HepG2 (cell line): ENCODE data around the gene MDH2. TPM values are rescaled to one million over a fixed set of nuclear protein-coding genes. Genes with fewer than 3 reads are reported as not detected.
"Not testable (repeated sequence)": the region's sequence is repeated elsewhere in the genome, so short reads cannot be mapped to it uniquely, and the experiment has no call there.

Experiments
- ATAC-seq: fragments of 200-7000 bp; cut with Tn5 transposase; 3 replicates; pipeline ENCODE4 v1.9.1; 2020; ENCODE audit warnings: mild to moderate bottlenecking, moderate library complexity
- BruUV-seq: library from RNA; stranded (reverse); fragments of 400-500 nt; replicated peaks from 2 replicates; lab custom pipeline; 2021; lab: Mats Ljungman, UMichigan
- CTCF ChIA-PET: fragments of 300-600 bp; formaldehyde crosslinking; extraction: SDS; loops from one replicate; lab custom pipeline; 2021; ENCODE audit warnings: low total read pairs, inconsistent platforms, low intra/inter-chr PET ratio; lab: Yijun Ruan, JAX
- POLR2A ChIA-PET: fragments of 350-600 bp; sonication (Branson Sonifier 250); formaldehyde crosslinking; loops from one replicate; lab custom pipeline; 2020; ENCODE audit warnings: antibody characterized with exemption, inconsistent platforms; lab: Yijun Ruan, JAX
- DNase-seq: peaks from one replicate; pipeline ENCODE4 v3.0.0-alpha.2; 2015; ENCODE audit warnings: low spot score
- FAIRE-seq: peaks from 3 replicates; lab custom pipeline; 2011; peaks lifted over from hg19 to GRCh38; lab: Jason Lieb, UNC
- H2AFZ ChIP-seq: one replicate; pipeline ENCODE4 v1.6.1; 2011; ENCODE audit warnings: low read length, inconsistent platforms
- H3K27ac ChIP-seq: fragments of 300-600 bp; 3 replicates; pipeline ENCODE4 v1.8.0; 2011; ENCODE audit warnings: mixed run types, mild to moderate bottlenecking, mixed read lengths, low read length, inconsistent platforms; ENCODE audit not compliant: insufficient read depth; ENCODE audit errors: extremely low read length
- H3K27me3 ChIP-seq, 2 experiments: fragments of 200-600 bp in 1 of 2; 2 replicates in 1 of 2; 3 replicates in 1 of 2; pipeline versions ENCODE4 v1.6.0 to v1.8.0; 2011; ENCODE audit warnings: low read length in 2 of 2, mild to moderate bottlenecking in 2 of 2, moderate library complexity in 2 of 2, inconsistent platforms in 1 of 2; ENCODE audit not compliant: insufficient read depth in 2 of 2, control insufficient read depth in 1 of 2
- H3K36me3 ChIP-seq, 2 experiments: fragments of 200-600 bp in 1 of 2; replicated peaks in 1 of 2; 2 replicates in 1 of 2; 3 replicates in 1 of 2; pipeline versions ENCODE4 v1.5.1 to v1.8.0; 2011; ENCODE audit warnings: low read length in 2 of 2, inconsistent platforms in 1 of 2; ENCODE audit not compliant: insufficient read depth in 2 of 2, control insufficient read depth in 1 of 2
- H3K4me1 ChIP-seq: 2 replicates; pipeline ENCODE4 v1.5.1; 2012; ENCODE audit warnings: low read length, inconsistent platforms; ENCODE audit not compliant: insufficient read depth
- H3K4me2 ChIP-seq: 2 replicates; pipeline ENCODE4 v1.6.0; 2011; ENCODE audit warnings: low read depth, low read length, inconsistent platforms
- H3K4me3 ChIP-seq, 3 experiments: fragments of 200-600 bp in 1 of 3; sonication (generic), shearing (Covaris generic) in 1 of 3; replicated peaks in 1 of 3; 2 replicates each; pipeline ENCODE4 v1.5.1; 2011 to 2016; ENCODE audit warnings: low read length in 3 of 3, inconsistent platforms in 2 of 3, low read depth in 2 of 3, mild to moderate bottlenecking in 2 of 3, control low read depth in 1 of 3, mixed read lengths in 1 of 3; ENCODE audit not compliant: insufficient read depth in 1 of 3
- H3K79me2 ChIP-seq: one replicate; pipeline ENCODE4 v1.6.1; 2011; ENCODE audit warnings: low read length, inconsistent platforms; ENCODE audit not compliant: insufficient read depth
- H3K9ac ChIP-seq: 2 replicates; pipeline ENCODE4 v1.6.0; 2011; ENCODE audit warnings: mild to moderate bottlenecking, low read depth, low read length, inconsistent platforms; ENCODE audit not compliant: insufficient read depth
- H3K9me3 ChIP-seq: 2 replicates; pipeline ENCODE4 v1.5.1; 2012; ENCODE audit warnings: mild to moderate bottlenecking, low read length
- H4K20me1 ChIP-seq: 2 replicates; pipeline ENCODE4 v1.6.0; 2011; ENCODE audit warnings: inconsistent platforms, mild to moderate bottlenecking, low read length, moderate library complexity; ENCODE audit not compliant: insufficient read depth
- CEBPB ChIP-seq: IDR thresholded peaks from 2 replicates; pipeline ENCODE4 v1.6.1; 2011; ENCODE audit warnings: low read depth, low read length, improper control_type of control experiment, borderline replicate concordance
- RFXAP ChIP-seq: sonication (generic); formaldehyde crosslinking; IDR thresholded peaks from 2 replicates; pipeline ENCODE4 v1.4.0; 2020; ENCODE audit warnings: missing genetic modification reagents, borderline replicate concordance
- ZNF12 ChIP-seq: sonication (generic); formaldehyde crosslinking; IDR thresholded peaks from 2 replicates; pipeline ENCODE4 v1.5.0; 2020; ENCODE audit warnings: missing genetic modification reagents
- whole genome bisulfite sequencing: methylation state at CpG from one replicate; pipeline ENCODE4 v1.1.6; 2017; ENCODE audit warnings: low lambda C conversion rate; 5-methylcytosine and 5-hydroxymethylcytosine counted together
- in situ Hi-C: cut with HindIII; loops from 2 replicates; pipeline ENCODE4 v1.10.0; 2017; ENCODE audit warnings: low pct_unique_long_range_greater_than_20kb; ENCODE audit not compliant: extremely low pct_ligation_motif_present
- intact Hi-C: fragments of 100-400 bp; cut with micrococcal nuclease; formaldehyde crosslinking; loops from one replicate; pipeline ENCODE4 v1.10.0; 2022; ENCODE audit not compliant: unreplicated experiment
- polyA plus RNA-seq, 8 experiments: library from polyadenylated mRNA; depleted of rRNA in 3 of 8; stranded (reverse) in 7 of 8; unstranded in 1 of 8; fragments of >200 nt; fragmentation: Illumina TruSeq in 4 of 8; extraction: Trizol in 4 of 8; gene quantifications; 2 replicates each; pipeline versions ENCODE4 v1.2.1 to v1.2.3, GENCODE V29; 2011 to 2016; ENCODE audit warnings: low read depth in 4 of 8, missing spikeins in 1 of 8, mixed read lengths in 1 of 8; ENCODE audit not compliant: insufficient read depth in 1 of 8
- total RNA-seq, 5 experiments: library from RNA; depleted of rRNA; stranded (reverse); fragments of >200 nt; fragmentation: Illumina TruSeq; extraction: Trizol; gene quantifications; 2 replicates each; pipeline ENCODE4 v1.2.3, GENCODE V29; 2016; ENCODE audit warnings: low read depth in 1 of 5

The MDH2 gene
- total and polyA plus RNA-seq, 2 of the 13 experiments (the other 11 are each of a cell fraction or from before 2014, with no cell fraction given), result 81.4 to 90.3 TPM

GRCh38 chr7:76094326-76094725 lies 46.4 kb downstream of the MDH2 start:
- H3K27me3 ChIP-seq, H3K4me3 ChIP-seq, H3K9me3 ChIP-seq, CTCF ChIA-PET, POLR2A ChIA-PET: not testable (repeated sequence)
- TF ChIP-seq ZNF12 (CRISPR knock-in tag), result 0 out of 2 replicates have a peak, but pooled peaks have one; percentile 19
- TF ChIP-seq, all 625 proteins: peak for 1; not testable (repeated sequence) for 624
- peaks cover 32 to 91% of the 10 kb centered on the region in 2 experiments; a peak in 4 of 5 replicates for H3K36me3 ChIP-seq
- intact Hi-C loops, BruUV-seq, H3K4me1 ChIP-seq, H3K9ac ChIP-seq, FAIRE-seq, DNase-seq, H3K27ac ChIP-seq, H2AFZ ChIP-seq, H3K79me2 ChIP-seq, in situ Hi-C loops, H3K4me2 ChIP-seq, H4K20me1 ChIP-seq, ATAC-seq: not testable (repeated sequence)
- WGBS, result 96% methylated on average over 5 of the region's 5 CpGs

- DNase-seq, result no peak
- Histone ChIP-seq H3K9ac (no peak overlapping the region), H2AFZ (no peak overlapping the region), H3K36me3 (peaks cover 26 to 92% of the 10 kb centered on the region in 2 experiments; a peak in 4 of 5 replicates), H3K4me3 (no peak overlapping the region), H3K79me2 (peaks cover 3% of the 10 kb centered on the region), H4K20me1 (peaks cover 7% of the 10 kb centered on the region), H3K9me3 (no peaks in the 10 kb centered on the region), H3K4me2 (no peak overlapping the region), H3K27me3 (no peaks in the 10 kb centered on the region), H3K4me1 (no peaks in the 10 kb centered on the region), H3K27ac (no peak overlapping the region)
- POLR2A ChIA-PET, result no interaction called here
- WGBS, result 78% methylated on average over 3 of the region's 3 CpGs
- intact Hi-C loops (no loop called here), in situ Hi-C loops (no loop called here)
- peak; percentile 65 for TF ChIP-seq CEBPB
- TF ChIP-seq RFXAP, result no peak
- no peak for ATAC-seq
- no TSS peak for BruUV-seq
- no peak for FAIRE-seq
- CTCF ChIA-PET, result no interaction called here
These were observed 48.0 kb downstream of the MDH2 start for GRCh38 chr7:76095908-76096307.
